HG02678 (cell line): Measurements from ENCODE around the gene DGKI.

Experiments
- ATAC-seq: cut with Tn5 transposase; IDR thresholded peaks from one replicate; pipeline ENCODE4 v1.9.1; 2021; ENCODE audit warnings: mild to moderate bottlenecking, moderate library complexity; ENCODE audit not compliant: unreplicated experiment

The DGKI gene

DNA sequence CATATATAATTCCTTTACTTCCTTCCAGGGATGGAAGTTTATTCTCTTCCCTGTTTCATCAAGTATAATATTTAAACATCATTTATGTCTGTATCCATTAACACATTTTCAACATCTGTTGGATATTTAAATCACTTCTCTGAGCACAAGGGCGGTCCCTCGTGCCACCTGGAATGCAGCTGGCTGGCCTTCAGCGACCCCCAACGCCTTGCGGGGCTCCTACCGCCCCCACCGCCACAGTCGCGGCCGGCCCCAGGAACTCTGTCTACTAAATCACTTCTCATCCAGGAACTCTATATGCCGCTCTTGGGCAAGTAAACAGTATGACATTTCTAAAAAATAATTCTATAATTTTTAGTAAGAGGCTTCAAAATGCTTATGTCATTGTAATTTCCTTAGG lies 282.1 kb downstream of the DGKI start:
- ATAC-seq: no peak

DNA sequence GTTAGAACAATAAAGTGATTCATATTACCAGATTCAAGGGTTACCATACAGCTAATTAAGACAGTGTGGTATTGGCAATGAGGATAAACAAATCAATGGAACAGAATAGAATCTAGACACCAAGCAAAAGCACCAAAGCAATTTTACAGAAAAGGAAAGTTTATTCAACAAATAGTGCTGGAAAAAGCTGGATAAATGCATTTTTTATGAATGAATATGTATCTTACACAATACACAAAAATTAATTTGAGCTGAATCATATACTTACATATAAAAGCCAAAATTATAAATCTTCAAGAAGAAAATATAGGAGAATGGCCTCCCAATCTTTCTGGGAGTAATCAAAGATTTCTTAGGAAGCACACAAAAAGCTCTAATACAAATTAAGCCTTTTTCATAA lies 282.8 kb downstream of the DGKI start:
- no peak for ATAC-seq

DNA sequence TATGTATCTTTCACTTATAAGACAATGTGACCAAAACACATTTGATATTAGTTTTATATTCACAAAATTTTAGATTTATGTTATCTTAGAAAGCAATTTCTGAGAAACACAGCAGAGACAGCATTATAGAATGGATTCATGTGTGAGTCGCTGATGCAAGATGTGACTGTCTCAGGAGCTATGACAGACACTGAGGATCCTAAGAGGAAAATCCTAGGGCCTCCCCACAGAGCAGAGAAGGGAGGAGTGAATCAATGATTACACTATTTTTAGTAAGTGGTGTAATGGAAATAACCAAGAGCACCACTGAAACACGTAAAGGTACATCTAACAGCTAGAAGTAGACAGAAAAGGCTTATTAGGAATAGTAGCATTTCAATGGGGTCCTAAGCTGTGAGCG lies 299.3 kb downstream of the DGKI start:
- no peak for ATAC-seq

DNA sequence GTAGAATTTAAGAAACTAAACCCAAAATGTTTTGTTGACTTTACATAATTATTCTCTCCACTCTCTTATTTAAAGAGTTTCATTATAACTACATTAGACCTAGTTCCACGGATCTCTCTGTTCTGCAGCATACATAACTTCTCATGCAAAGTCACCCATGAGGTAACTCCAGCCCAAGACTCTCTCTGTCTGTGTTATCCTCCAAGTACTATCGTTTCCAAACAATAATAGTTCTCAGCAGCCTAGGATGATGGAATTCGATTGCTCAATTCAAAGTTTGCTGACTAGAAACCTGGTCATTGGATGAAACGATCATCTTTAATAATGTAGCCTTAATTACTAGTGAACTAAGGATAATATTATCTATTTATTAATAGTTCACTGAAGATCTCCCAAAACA lies 300.1 kb downstream of the DGKI start:
- ATAC-seq: no peak

DNA sequence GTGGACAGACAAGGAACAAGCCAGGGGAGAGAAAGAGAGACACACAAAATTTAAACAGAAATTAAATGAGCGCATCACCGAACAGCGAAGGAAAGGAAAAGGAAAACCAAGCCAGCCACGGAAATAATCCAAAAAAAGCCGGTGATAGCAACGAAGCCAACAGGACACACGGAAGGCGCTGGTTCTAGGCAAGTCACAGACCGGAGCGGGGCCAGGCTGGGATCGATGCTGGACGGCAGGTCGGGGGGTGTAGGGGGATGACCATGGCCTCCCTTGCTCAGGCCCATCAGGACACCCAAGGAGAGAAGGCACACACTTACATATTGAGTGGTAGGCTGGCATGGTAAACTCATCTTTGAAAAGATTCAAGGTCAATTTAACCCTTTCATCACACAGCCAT lies 300.8 kb downstream of the DGKI start:
- ATAC-seq: no peak

DNA sequence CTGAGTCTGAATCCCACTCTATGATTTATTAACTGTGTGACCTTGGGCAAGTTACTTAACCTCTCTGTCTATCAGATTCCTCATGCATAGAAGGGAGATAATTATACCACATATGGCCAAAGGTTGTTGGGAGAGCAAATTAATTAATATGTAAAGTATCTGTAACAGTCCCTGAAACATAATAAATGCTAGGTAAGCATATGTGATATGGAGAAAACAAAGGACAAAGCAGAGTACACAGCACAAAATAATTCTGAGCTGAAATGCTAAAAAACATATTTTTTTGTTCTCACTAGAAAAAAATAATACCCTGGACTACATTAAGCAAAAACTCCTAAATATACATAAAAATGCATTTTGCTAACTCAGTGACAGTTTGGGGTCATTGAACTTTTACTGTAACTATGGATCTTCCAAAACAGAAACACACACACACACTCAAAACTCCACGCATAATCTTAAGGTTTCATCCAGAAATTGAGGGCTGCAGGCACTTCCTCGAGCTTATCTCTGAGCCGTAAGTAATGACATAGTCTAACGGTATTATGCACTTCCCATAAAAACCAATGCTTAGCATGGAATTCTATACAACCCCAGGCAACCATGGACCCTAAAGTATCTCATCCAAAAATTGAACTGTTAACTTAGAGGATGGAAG lies 301.6 kb downstream of the DGKI start:
- ATAC-seq: no peak

DNA sequence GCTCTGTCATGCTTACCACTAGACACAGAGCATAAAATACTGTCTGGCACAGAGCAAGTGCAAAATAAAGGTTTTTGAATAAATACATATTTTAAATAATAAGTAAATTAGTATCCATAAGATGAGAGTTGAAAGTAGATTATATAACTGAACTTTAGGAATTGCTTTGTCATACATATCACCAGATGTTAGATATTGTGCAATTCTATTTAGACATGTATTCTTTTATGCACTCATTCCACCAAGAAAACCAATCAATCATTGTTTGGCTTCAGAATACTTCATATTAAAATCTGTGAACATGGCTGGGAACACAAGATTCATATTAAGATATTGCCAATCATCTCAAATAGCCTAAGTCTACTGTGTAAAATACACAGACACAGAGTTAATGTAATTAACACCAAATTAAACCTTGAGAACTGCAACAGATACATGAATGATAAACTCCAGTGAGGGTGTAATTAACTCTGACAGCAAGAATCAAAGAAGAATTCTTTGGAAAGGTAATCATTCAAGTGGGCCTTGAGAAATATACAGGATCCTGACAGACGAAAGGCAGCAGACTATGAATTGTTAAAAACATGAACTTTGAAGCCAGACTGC lies 302.2 kb downstream of the DGKI start:
- ATAC-seq: no peak

DNA sequence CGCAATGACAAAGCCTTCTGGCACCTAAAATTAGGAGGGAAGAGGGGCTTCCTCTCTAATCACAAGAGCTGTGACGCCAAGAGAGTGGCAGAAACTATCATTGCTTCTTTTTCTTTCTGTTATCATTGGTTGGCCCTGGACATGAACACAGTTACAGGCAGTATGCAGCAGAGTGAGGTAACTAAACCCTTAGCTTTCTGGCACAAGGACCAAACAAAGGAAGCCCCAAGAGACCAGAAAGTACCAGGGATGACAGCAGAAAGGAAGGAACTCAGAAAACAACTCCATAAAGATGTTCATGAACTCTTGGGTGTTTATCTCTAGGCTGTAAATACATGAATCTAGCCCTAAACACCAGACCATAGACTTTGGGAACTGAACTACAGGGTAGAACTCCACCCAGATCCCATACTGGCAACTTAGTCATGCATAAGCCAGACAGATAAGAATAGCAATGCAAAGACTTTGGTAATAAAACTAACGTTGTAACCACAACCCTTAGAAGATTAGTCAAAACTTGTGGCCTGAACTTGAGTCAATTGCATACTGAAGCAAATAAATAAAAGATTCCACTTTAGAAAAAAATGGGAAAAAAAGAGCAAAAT lies 307.6 kb downstream of the DGKI start:
- no peak for ATAC-seq

DNA sequence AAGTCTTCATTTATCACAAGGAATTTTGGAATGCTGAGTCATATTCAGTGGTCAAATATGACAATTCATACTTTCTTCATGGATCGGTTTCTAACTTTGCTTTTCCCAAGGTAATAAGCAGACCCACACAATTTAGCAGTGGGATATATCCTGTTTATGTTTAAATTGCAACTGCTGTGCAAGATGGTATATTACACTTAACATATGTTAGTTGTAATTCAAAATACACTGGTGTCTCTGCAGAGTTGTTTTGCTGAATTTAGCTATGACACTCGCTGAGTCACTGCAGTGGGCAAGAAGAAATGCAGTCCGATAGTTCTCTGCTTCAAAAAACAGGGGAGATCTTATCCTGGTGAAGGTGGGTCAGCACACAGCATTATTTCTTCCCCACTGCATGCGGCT lies 308.4 kb downstream of the DGKI start:
- no peak for ATAC-seq

DNA sequence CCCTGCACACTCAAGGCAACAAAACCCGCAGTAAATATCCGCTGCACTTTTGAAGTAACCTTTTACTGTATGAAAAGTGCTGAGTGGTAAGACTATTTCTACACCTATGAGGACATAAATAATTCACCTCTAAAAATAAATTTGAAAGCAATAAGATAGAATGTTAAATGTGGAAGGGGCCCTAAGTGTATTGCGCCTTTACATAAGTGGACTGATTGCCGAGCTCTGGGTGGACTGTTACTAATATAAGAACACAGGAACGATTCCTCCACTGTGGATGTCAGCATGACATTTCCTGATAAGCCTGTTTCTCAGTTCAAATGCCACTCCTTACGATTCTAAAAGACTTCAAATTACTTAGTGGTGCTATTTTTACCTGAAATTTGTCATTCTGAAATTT lies 311.2 kb downstream of the DGKI start:
- ATAC-seq: no peak

DNA sequence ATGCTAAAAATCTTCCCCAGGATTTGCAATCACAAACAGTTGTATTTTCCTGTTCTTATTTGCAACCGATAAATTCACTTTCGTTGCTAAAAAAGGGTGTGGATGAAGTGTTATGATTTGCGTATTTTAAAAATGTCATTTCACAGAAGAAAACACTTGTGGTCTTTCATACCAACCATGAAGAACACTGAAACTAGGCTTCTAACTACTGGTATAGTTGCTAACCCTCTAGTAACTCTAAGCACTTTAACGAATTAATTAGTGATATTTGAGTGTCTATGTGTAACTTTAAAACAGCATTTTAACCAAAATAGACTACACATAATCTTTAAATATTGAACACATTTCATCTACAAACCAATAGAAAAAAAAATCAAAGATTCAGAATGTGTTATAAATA lies 315.1 kb downstream of the DGKI start:
- no peak for ATAC-seq

DNA sequence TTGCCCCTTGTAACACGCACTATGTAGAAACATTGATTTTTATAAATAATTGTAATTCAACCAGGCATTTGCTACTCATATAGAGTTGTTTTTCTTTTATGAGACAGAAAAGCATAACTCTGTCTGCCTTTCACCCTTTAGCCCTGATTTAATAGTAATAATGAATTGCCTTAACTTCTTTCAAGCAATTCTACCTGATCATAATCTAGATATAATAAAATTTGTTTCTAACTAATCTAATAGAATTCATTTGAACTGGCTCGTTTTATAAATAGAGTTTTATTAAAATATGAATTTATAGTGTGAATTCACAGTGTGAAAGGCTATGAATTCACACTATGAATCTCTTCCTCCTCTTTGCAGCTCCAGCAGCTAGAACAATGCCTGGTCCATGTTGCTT lies 319.1 kb downstream of the DGKI start:
- no peak for ATAC-seq

DNA sequence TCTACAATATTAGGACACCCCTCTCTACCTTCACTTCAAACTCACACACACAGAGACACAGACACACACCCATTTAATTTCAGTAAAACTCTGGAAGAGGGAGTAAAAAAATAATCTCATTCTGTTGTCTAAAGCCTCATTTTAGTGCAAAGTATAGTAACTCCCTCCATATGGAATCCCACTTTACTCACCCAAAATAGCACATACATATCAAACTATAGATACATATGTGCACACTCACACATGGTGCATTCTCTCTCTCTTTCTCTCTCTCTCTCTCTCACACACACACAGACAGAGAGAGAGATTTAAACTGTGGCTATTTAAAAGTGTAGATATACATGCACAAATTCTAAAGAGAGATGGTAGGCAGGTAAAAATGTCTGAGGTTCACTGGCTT lies 323.6 kb downstream of the DGKI start:
- ATAC-seq: no peak

DNA sequence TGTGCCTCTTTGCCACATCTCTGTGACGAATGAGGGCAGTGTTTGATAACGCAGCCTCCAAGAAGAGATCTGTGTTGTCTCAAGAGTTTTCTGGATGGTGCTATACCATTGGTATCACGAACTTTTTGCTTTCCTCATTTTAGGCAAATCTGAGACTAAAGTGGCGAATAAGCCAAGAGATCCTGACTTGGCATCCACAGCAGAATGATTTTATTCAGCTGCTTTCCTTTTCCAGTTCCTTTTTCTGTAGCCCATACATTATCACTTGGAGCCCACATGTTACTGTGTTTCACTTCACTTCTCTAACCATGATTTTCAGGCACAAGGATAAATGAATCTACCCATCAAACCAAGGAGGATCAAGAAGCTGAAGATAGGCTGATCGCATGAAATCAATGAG lies 325.3 kb downstream of the DGKI start:
- ATAC-seq: no peak

DNA sequence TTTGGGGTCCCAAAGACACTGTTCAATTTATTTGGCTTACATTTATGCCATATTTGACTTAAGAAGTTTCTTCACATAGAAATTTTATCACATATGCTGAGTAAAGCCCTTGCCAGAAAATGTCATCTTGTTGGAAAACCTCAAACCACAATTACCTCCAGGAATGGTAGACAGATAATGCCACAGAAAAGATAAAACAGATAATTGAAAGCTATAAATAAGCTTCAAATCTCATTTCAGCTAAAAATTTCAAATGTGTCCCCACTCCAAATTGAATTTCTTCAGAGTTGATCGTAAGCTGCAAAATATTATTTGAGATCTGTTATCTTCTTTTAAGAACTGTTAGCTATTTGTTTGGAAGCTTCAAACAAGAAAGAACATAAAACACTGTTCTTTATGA lies 326.8 kb downstream of the DGKI start:
- ATAC-seq: no peak

DNA sequence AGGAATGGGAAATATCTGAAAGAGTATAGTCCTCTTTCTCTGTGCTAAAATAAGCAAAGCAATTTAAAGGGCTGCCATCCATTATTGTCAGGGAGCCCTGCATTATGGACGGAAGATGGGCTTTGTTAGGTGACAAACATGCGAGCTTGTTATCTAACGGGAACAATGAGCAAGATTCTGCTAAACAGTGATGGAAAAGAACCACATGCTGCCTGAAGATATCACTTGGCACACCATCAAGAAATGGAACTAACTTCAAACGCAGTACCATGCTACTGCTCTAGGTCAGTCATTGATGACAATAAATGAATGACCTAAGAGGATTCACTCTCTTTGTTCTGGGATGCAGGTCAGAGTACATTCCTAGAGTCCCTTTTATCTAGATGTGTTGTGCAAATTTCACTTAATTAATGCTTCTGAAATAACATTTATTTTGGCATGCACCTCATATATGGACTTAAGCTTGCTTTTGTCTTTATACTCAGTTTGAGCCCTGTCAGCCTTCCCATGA lies 327.5 kb downstream of the DGKI start:
- ATAC-seq: no peak

DNA sequence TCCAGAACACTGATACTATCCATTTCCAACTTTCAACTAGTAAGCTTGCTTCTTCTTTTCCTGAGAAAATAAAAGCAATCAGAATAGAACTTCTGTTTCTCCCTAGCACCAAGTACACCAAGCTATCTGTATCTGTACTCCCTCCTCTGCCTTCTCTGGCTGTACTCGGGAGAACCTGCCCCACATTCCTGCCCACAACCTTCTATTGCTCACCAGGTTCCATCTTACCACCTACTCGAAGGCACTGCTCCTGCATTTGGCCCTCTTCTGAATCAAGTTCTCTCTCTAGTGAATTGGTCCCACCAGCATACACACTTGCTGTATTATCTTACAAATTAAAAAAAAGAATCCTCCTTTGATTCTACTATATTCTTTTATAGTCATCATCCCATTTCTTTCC lies 333.7 kb downstream of the DGKI start:
- no peak for ATAC-seq

DNA sequence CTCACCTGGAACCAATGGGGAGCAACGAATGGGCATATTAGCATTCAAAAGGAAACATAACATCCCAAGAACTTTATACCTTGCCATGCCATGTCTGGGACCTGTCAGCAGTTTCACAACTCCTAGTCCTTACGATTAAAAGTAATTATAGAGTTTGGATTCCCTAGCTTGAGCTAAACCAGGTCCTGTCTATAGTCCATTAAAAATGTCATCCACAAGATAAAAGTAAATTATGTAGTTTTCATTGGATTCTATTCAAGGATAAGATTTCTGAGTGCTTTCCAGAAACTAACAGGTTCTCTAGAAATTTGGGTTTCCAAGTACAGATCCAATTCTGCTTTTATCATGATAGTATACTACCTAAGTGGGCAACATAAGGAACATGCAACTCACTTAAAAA lies 339.7 kb downstream of the DGKI start:
- no peak for ATAC-seq

DNA sequence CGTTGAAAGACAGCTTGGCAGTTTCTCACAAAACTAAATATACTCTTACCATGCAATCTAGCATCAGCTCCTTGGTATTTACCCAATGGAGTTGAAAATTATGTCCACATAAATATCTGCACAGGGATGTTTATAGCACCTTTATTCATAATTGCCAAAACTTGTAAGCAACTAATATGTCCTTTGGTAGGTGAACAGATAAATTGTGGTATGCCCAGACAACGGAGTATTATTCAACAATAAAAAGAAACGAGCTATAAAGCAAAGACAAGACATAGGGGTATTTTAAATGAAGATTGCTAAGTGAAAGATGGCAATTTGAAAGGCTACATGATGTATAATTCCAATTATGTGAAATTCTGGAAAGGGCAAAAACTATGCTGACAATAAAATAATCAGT lies 340.7 kb downstream of the DGKI start:
- no peak for ATAC-seq

DNA sequence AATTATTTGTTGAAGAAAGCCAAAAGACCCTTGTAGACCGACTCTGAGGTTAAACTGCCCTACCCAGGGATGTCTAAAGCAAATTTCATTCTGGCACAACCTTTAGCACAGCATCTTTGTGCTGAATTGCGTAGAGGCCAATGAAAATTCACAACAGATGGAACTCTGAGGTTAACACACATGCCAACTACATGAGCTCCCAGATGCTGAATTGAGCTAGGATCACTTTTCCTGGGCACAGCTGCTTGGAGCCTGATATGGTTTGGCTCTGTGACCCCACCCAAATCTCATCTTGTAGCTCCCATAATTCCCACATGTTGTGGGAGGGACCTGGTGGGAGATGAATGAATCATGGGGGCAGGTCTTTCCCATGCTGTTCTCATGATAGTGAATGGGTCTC lies 345.2 kb downstream of the DGKI start:
- no peak for ATAC-seq

DNA sequence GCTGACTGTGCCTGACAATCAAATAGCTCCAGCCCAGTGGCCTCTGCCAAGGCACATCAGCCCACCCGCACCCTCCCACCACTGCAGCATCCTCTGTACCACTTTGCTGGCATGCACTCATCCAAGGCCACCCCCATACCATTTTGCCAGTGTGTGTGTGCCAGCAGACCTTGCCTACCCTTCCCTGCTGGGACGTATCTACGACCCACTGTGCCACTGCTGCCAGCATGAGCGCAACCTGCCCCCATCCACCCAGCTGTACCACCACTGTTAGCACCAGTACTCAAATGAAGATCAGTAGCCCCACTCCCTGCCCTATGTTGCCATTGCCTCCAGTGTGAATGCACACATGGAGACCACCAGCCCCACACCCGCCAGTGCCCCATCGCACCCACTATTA lies 353.9 kb downstream of the DGKI start:
- no peak for ATAC-seq

DNA sequence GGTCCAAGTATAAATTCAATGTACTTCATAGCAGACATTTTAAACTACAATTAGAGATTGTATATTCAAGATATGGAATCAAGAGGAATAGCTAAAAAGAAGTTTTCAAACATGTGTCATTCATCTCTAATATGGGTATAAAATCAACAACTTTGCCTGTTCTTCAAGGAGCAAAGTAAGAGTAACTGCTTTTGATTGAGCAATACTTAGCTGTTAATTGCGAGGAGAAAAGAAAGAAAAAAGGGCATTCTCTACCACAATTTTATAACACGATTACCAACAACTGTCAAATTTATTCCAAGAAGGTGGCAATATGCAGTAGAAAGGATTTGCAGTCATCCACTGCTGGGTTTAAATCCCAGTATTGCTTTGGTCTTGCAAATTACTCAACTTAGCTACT lies 356.9 kb downstream of the DGKI start:
- ATAC-seq: no peak

DNA sequence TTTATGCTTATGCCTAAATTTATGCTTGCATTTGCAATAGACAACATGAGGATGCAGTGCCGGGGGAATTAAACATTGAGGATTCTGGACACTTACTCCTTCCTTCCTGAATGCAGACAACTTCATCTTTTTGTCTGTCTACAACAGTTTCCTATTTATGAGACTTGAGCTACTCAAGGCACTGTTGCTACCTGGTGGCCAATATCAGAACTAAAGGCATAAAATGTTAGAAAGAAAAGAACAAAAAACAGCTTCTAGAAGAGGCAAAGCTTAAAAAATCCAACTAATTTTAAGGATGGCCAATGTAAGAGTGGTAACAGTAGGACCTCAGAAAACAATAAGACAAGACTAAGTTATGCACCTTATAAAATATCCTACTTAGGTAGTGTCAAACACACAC lies 358.7 kb downstream of the DGKI start:
- no peak for ATAC-seq
